T-helper 9 cell (primary cell): ENCODE results near the gene ATAD3C.
"Not testable (repeated sequence)": the region's sequence is repeated elsewhere in the genome, so short reads cannot be mapped to it uniquely, and the experiment has no call there.

Experiments used
- DNase-seq: peaks from one replicate; pipeline ENCODE4 v3.0.0-alpha.2; 2020

The ATAD3C gene

GRCh38 chr1:1479547-1480487, 30.3 kb downstream of the ATAD3C start:
- no peak for DNase-seq

GRCh38 chr1:1480488-1480867, 31.0 kb downstream of the ATAD3C start:
- DNase-seq: not testable (repeated sequence)

GRCh38 chr1:1481811-1482210, 32.3 kb downstream of the ATAD3C start:
- DNase-seq: not testable (repeated sequence)

GRCh38 chr1:1482856-1483255, 33.4 kb downstream of the ATAD3C start:
- DNase-seq: no peak

GRCh38 chr1:1483714-1484113, 34.2 kb downstream of the ATAD3C start:
- no peak for DNase-seq

- not testable (repeated sequence) for DNase-seq
Observed at GRCh38 chr1:1484976-1485750, 35.7 kb downstream of the ATAD3C start.

- DNase-seq: not testable (repeated sequence)
Observed at GRCh38 chr1:1485755-1486317, 36.3 kb downstream of the ATAD3C start.

- no peak for DNase-seq
Observed at GRCh38 chr1:1487701-1488100, 38.2 kb downstream of the ATAD3C start.

GRCh38 chr1:1489231-1489630, 39.7 kb downstream of the ATAD3C start:
- DNase-seq: no peak

- DNase-seq: no peak
Observed at GRCh38 chr1:1489861-1490260, 40.4 kb downstream of the ATAD3C start.

GRCh38 chr1:1490633-1491230, 41.2 kb downstream of the ATAD3C start:
- no peak for DNase-seq

- DNase-seq: no peak
Observed at GRCh38 chr1:1491601-1492000, 42.1 kb downstream of the ATAD3C start.

GRCh38 chr1:1494311-1494710, 44.8 kb downstream of the ATAD3C start:
- not testable (repeated sequence) for DNase-seq

- DNase-seq: not testable (repeated sequence)
Observed at GRCh38 chr1:1495461-1495975, 46.0 kb downstream of the ATAD3C start.

GRCh38 chr1:1504777-1505365, 55.4 kb downstream of the ATAD3C start:
- DNase-seq: peak; percentile 56

- not testable (repeated sequence) for DNase-seq
Observed at GRCh38 chr1:1505366-1505798, 55.9 kb downstream of the ATAD3C start.

- DNase-seq: not testable (repeated sequence)
Observed at GRCh38 chr1:1505801-1506200, 56.3 kb downstream of the ATAD3C start.

GRCh38 chr1:1507305-1507704, 57.8 kb downstream of the ATAD3C start:
- no peak for DNase-seq

GRCh38 chr1:1508775-1509464, 59.4 kb downstream of the ATAD3C start:
- not testable (repeated sequence) for DNase-seq

GRCh38 chr1:1509465-1509850, 60.0 kb downstream of the ATAD3C start:
- DNase-seq: not testable (repeated sequence)

GRCh38 chr1:1510912-1511532, 61.5 kb downstream of the ATAD3C start:
- no peak for DNase-seq
